Stimulated activated effector memory CD8-positive, alpha-beta T cell treated with anti-CD3 and anti-CD28 coated beads, Interleukin-12 subunit alpha, Interleukin-12 subunit beta, amount 100 ng/mL, for 72 hours (primary cell): ENCODE data around the gene DICER1.
A peak's percentile ranks its signal among the peaks of the same experiment; 100 is the strongest.

ENCODE experiments used
- ATAC-seq: fragments of 150-1000 bp; cut with Tn5 transposase; 2 replicates; pipeline ENCODE4 v1.10.0; 2021
- DNase-seq, 2 donors: peaks; one replicate each; pipeline ENCODE4 v3.0.0; 2021 to 2022; ENCODE audit warnings: low spot score in 2 of 2
- H3K27ac Mint-ChIP-seq: one replicate; pipeline ENCODE4 v1.8.0; 2022; ENCODE audit warnings: mild to moderate bottlenecking, mixed read lengths
- H3K36me3 Mint-ChIP-seq: one replicate; pipeline ENCODE4 v1.8.0; 2022; ENCODE audit warnings: mild to moderate bottlenecking, mixed read lengths
- H3K4me1 Mint-ChIP-seq: one replicate; pipeline ENCODE4 v1.8.0; 2022; ENCODE audit warnings: mixed read lengths
- H3K4me3 Mint-ChIP-seq: one replicate; pipeline ENCODE4 v1.8.0; 2022; ENCODE audit warnings: mild to moderate bottlenecking, mixed read lengths
- H3K9me3 Mint-ChIP-seq: one replicate; pipeline ENCODE4 v1.8.0; 2022; ENCODE audit warnings: mixed read lengths

Gene DICER1

GRCh38 chr14:95058491-95058890 lies 98.8 kb downstream of the DICER1 start:
- H3K27ac Mint-ChIP-seq: peak overlapping the region; percentile 83
- H3K9me3 Mint-ChIP-seq: no peaks in the 10 kb centered on the region
- H3K4me3 Mint-ChIP-seq: peak overlapping the region; percentile 23
- H3K36me3 Mint-ChIP-seq: no peaks in the 10 kb centered on the region
- DNase-seq: no peak
- H3K4me1 Mint-ChIP-seq: peaks cover 17% of the 10 kb centered on the region
- no peak for ATAC-seq

- ATAC-seq (no peak), DNase-seq (no peak)
- Mint-ChIP-seq H3K36me3 (no peaks in the 10 kb centered on the region), H3K27ac (peak overlapping the region; percentile 83), H3K4me1 (peaks cover 17% of the 10 kb centered on the region), H3K4me3 (no peak overlapping the region), H3K9me3 (no peaks in the 10 kb centered on the region)
Measured at GRCh38 chr14:95057851-95058250, 99.5 kb downstream of the DICER1 start.

GRCh38 chr14:95057147-95057546 lies 100.2 kb downstream of the DICER1 start:
- DNase-seq (no peak), ATAC-seq (no peak)
- H3K4me3 Mint-ChIP-seq: no peak overlapping the region
- H3K4me1 Mint-ChIP-seq: peaks cover 17% of the 10 kb centered on the region
- no peak overlapping the region for H3K27ac Mint-ChIP-seq
- H3K9me3 Mint-ChIP-seq: no peaks in the 10 kb centered on the region
- no peaks in the 10 kb centered on the region for H3K36me3 Mint-ChIP-seq

- no peaks in the 10 kb centered on the region for H3K36me3 Mint-ChIP-seq
Measured at GRCh38 chr14:95056476-95056875, 100.9 kb downstream of the DICER1 start.

GRCh38 chr14:95055318-95055717 lies 102.0 kb downstream of the DICER1 start:
- no peak for DNase-seq

More at GRCh38 chr14:95056476-95056875, 100.9 kb downstream of the DICER1 start:
- ATAC-seq: no peak
- Mint-ChIP-seq H3K4me3 (no peak overlapping the region), H3K27ac (no peak overlapping the region), H3K4me1 (peaks cover 17% of the 10 kb centered on the region), H3K9me3 (no peaks in the 10 kb centered on the region)
- no peak for DNase-seq

GRCh38 chr14:95054346-95055280 lies 102.7 kb downstream of the DICER1 start:
- Mint-ChIP-seq H3K4me3 (no peak overlapping the region), H3K36me3 (no peaks in the 10 kb centered on the region)

More at GRCh38 chr14:95055318-95055717, 102.0 kb downstream of the DICER1 start:
- Mint-ChIP-seq H3K27ac (no peak overlapping the region), H3K4me3 (no peak overlapping the region), H3K36me3 (no peaks in the 10 kb centered on the region), H3K9me3 (no peaks in the 10 kb centered on the region), H3K4me1 (peaks cover 17% of the 10 kb centered on the region)
- no peak for ATAC-seq

GRCh38 chr14:95052016-95052585 lies 105.2 kb downstream of the DICER1 start:
- Mint-ChIP-seq H3K4me3 (no peak overlapping the region), H3K36me3 (no peaks in the 10 kb centered on the region), H3K9me3 (no peaks in the 10 kb centered on the region), H3K4me1 (no peaks in the 10 kb centered on the region), H3K27ac (no peak overlapping the region)
- ATAC-seq: no peak
- no peak for DNase-seq

More at GRCh38 chr14:95054346-95055280, 102.7 kb downstream of the DICER1 start:
- H3K27ac Mint-ChIP-seq: no peak overlapping the region
- no peaks in the 10 kb centered on the region for H3K9me3 Mint-ChIP-seq
- peaks cover 17% of the 10 kb centered on the region for H3K4me1 Mint-ChIP-seq
- DNase-seq: no peak
- ATAC-seq: no peak

GRCh38 chr14:95049952-95050351 lies 107.4 kb downstream of the DICER1 start:
- DNase-seq (no peak), ATAC-seq (no peak)
- H3K36me3 Mint-ChIP-seq: no peaks in the 10 kb centered on the region
- H3K27ac Mint-ChIP-seq: no peak overlapping the region
- H3K9me3 Mint-ChIP-seq: no peaks in the 10 kb centered on the region
- no peaks in the 10 kb centered on the region for H3K4me1 Mint-ChIP-seq
- no peak overlapping the region for H3K4me3 Mint-ChIP-seq

GRCh38 chr14:95048771-95049312 lies 108.5 kb downstream of the DICER1 start:
- DNase-seq (no peak), ATAC-seq (no peak)
- no peaks in the 10 kb centered on the region for H3K4me1 Mint-ChIP-seq
- H3K9me3 Mint-ChIP-seq: no peaks in the 10 kb centered on the region
- H3K27ac Mint-ChIP-seq: no peak overlapping the region
- H3K4me3 Mint-ChIP-seq: no peak overlapping the region
- H3K36me3 Mint-ChIP-seq: no peaks in the 10 kb centered on the region

- H3K4me3 Mint-ChIP-seq: no peak overlapping the region
- DNase-seq: no peak
- no peaks in the 10 kb centered on the region for H3K9me3 Mint-ChIP-seq
- no peak overlapping the region for H3K27ac Mint-ChIP-seq
- H3K36me3 Mint-ChIP-seq: no peaks in the 10 kb centered on the region
- no peaks in the 10 kb centered on the region for H3K4me1 Mint-ChIP-seq
- ATAC-seq: no peak
Measured at GRCh38 chr14:95047754-95048153, 109.6 kb downstream of the DICER1 start.

- H3K27ac Mint-ChIP-seq: no peak overlapping the region
- DNase-seq (no peak), ATAC-seq (no peak)
- no peaks in the 10 kb centered on the region for H3K9me3 Mint-ChIP-seq
- no peaks in the 10 kb centered on the region for H3K36me3 Mint-ChIP-seq
- no peaks in the 10 kb centered on the region for H3K4me1 Mint-ChIP-seq
- H3K4me3 Mint-ChIP-seq: no peak overlapping the region
Measured at GRCh38 chr14:95046711-95047681, 110.3 kb downstream of the DICER1 start.

- H3K36me3 Mint-ChIP-seq: no peaks in the 10 kb centered on the region
- no peak for ATAC-seq
- H3K27ac Mint-ChIP-seq: no peak overlapping the region
- no peaks in the 10 kb centered on the region for H3K9me3 Mint-ChIP-seq
- H3K4me3 Mint-ChIP-seq: no peak overlapping the region
- no peaks in the 10 kb centered on the region for H3K4me1 Mint-ChIP-seq
- DNase-seq: no peak
Measured at GRCh38 chr14:95045836-95046430, 111.4 kb downstream of the DICER1 start.

- ATAC-seq (no peak), DNase-seq (no peak)
- no peaks in the 10 kb centered on the region for H3K4me1 Mint-ChIP-seq
- H3K27ac Mint-ChIP-seq: no peak overlapping the region
- no peaks in the 10 kb centered on the region for H3K9me3 Mint-ChIP-seq
- H3K4me3 Mint-ChIP-seq: no peak overlapping the region
- H3K36me3 Mint-ChIP-seq: no peaks in the 10 kb centered on the region
Measured at GRCh38 chr14:95045106-95045701, 112.1 kb downstream of the DICER1 start.

GRCh38 chr14:95044463-95045105 lies 112.7 kb downstream of the DICER1 start:
- ATAC-seq: no peak
- no peaks in the 10 kb centered on the region for H3K4me1 Mint-ChIP-seq
- no peak overlapping the region for H3K4me3 Mint-ChIP-seq
- no peak for DNase-seq
- H3K36me3 Mint-ChIP-seq: no peaks in the 10 kb centered on the region
- no peaks in the 10 kb centered on the region for H3K9me3 Mint-ChIP-seq
- H3K27ac Mint-ChIP-seq: no peak overlapping the region
